H7 (cell line): ENCODE results near the gene PITPNB. TPM values are rescaled to one million over a fixed set of nuclear protein-coding genes. Genes with fewer than 3 reads are reported as not detected.

ENCODE experiments used
- DNase-seq: peaks from one replicate; pipeline ENCODE4 v3.0.0; 2012
- H3K27me3 ChIP-seq: 2 replicates; pipeline ENCODE4 v1.6.0; 2011; ENCODE audit warnings: mild to moderate bottlenecking, low read length; ENCODE audit not compliant: control insufficient read depth, insufficient read depth
- H3K36me3 ChIP-seq: replicated peaks from 2 replicates; pipeline ENCODE4 v1.5.1; 2011; ENCODE audit warnings: low read length; ENCODE audit not compliant: control insufficient read depth, insufficient read depth
- H3K4me3 ChIP-seq: 2 replicates; pipeline ENCODE4 v1.5.1; 2011; ENCODE audit warnings: low read depth, mild to moderate bottlenecking, control low read depth, low read length, moderate library complexity; ENCODE audit not compliant: insufficient read depth
- total RNA-seq: library from RNA; depleted of rRNA; stranded (reverse); fragments of >200 nt; shearing (Covaris generic); gene quantifications from 2 replicates; pipeline ENCODE4 v1.2.3, GENCODE V29; 2014

The PITPNB gene
- total RNA-seq, 1 experiment from 2014 or later: 13.9 TPM

DNA sequence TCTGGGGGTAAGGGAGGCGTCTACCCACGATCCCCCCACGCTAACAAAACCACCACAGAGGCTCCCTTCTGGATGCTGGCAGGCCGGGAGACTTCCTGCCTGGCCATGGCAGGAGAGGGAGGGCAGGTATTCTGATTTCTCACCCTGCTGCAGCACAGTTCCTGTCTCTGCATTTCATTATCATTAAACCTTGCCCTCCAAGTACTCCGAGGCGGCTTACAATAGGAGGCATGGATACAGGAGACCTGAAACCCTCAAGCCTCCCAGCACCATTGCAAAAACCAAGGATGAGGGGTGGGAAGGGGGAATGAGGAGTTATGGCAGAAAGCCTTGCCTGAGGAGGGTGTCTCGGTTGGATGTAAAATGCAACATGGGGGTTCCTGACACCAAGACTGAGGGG lies 73.4 kb downstream of the PITPNB start:
- H3K4me3 ChIP-seq: no peak overlapping the region
- DNase-seq: peak; percentile 54
- no peaks in the 10 kb centered on the region; the same call in 1 of the 2 replicates for H3K36me3 ChIP-seq
- H3K27me3 ChIP-seq: no peaks in the 10 kb centered on the region

DNA sequence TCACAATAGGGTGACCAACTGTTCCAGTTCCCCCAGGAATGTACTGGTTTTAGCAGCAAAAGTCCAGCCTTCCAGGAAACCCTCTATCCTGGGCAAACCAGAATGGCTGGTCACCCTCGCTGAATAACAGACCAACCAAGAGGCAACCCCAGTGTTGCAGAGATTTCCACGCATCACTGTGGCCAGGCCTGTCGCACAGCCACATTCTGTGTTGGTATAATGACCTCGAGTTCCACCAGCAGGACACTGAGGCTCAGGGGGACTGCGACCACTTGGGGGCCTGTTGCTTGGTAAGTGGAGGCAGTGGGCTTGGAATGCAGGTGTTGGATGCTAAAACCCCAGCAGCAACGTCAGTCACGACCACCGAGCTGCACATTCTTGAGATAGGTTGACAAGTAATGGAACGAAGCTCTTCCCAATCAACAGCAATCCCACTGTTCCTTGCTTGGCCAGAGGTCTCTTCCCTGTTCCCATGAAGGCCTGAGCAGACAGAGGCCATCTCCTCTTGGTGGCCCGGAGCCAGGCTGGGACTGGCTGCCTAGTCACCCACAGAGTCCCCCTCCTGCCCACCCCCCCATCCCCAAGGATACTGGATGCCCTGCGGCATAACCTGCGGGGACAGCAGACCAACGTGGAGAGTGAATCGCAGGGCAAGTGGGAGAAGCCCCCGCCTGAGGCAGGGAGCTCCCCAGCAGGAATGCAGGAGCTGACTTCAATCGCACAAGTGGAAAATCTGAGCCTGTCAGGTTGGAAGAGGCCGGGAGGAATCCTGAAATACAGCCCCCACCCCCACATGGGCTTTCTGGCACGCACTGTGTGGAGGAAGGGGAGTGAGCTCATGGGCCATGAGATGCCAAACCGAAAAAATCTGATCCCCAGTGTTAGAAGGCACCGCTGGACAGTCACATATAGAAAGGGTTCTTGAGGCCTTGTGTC lies 74.1 kb downstream of the PITPNB start:
- Histone ChIP-seq H3K4me3 (no peak overlapping the region), H3K36me3 (no peaks in the 10 kb centered on the region; the same call in 1 of the 2 replicates), H3K27me3 (no peaks in the 10 kb centered on the region)
- peak; percentile 55 for DNase-seq

DNA sequence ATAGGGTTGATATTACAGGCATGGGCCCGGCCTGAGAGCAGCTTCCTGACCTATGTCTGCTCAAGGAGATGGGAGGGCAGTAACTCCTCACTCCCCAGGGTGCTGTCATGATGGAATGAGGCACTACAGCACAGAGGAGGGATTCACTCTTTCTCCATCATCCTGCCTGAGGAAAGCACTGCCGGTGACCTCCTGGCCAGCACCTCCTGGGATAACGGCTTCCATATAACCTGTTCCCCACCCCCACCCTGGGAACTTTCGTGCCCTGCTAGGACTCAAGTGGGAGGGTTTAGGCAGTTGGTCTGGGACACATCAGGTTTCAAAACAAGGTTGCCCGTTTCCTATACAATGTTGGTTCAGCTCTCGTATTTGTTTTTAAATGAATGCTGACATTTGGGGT lies 74.8 kb downstream of the PITPNB start:
- Histone ChIP-seq H3K36me3 (no peaks in the 10 kb centered on the region), H3K27me3 (no peaks in the 10 kb centered on the region), H3K4me3 (no peak overlapping the region)
- DNase-seq: no peak

DNA sequence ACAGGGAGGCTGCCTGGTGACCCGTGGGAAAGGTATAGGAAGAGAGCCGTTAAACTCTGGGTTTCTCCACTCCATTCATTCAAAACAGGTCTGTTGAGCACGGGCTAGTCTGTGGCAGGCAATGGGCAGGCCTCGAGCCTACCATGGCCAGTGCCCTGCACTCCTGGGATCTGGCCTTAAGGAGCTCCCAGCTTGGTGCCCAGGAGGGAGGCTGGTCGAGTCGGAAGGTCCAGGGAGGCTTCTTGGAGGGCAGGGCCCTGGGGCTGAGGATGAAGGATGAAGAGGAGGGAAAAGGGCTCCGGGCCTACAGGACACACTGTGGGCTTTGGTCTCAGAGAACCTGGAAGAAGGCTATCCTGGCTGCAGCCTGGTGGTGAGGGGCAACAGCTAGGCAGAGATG lies 75.6 kb downstream of the PITPNB start:
- Histone ChIP-seq H3K4me3 (no peak overlapping the region), H3K27me3 (no peaks in the 10 kb centered on the region), H3K36me3 (no peaks in the 10 kb centered on the region)
- no peak for DNase-seq

DNA sequence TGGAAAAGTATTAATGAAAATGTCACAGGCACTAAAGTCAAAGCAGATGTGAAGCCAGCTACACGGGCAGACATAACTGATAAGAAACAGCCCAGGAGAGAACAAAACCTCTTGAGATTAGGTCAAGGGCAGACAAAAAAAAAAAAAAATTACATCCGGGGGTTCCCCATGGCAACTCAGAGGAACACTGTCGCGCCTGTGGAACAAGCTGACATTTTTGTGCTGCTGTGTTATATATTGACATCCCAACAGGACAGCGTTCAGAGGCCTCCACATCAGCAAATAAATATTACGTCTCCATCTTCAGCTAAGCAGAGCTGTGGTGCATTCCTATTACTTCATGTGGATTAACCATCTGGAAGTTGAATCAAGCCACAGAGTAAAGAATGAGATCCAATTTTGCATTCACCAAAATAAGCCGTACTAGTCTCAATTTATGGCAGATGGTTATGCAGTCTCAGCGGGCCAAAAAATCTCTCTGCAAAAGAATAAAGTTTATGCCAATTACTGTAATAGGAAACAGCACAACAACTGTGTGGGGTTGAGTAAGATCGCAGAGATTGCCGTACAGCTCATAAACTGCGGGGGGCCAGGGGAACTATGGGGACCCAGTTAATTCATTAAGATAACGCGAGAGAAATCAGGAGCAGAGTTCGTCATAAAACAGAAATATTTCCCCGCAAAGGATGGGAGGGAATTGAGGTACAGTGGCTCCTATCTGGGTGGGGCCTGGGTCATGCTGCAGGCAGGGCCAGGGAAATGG lies 76.2 kb downstream of the PITPNB start:
- Histone ChIP-seq H3K36me3 (no peaks in the 10 kb centered on the region), H3K4me3 (no peak overlapping the region), H3K27me3 (no peaks in the 10 kb centered on the region)
- DNase-seq: no peak

DNA sequence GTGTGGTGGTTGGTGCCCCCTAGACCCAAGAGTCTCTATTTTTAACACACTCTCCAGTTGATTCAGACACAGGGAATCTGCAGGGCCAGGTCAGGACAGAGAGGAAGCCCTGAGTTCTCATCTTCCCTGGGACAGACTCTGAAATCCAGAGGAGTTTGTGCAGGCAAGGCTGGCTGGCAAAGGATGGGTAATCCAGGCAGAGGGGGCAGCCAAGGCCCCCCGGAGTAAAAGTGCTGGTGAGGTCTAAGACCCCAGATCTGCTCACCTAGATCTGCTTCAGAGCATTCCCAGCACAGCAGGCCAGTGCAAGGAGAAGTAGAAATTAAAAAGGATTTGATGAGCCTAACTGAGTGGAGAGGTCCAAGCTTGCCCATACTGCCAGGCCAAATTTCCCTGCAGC lies 76.9 kb downstream of the PITPNB start:
- DNase-seq: no peak
- Histone ChIP-seq H3K27me3 (no peaks in the 10 kb centered on the region), H3K36me3 (no peaks in the 10 kb centered on the region), H3K4me3 (no peak overlapping the region)

DNA sequence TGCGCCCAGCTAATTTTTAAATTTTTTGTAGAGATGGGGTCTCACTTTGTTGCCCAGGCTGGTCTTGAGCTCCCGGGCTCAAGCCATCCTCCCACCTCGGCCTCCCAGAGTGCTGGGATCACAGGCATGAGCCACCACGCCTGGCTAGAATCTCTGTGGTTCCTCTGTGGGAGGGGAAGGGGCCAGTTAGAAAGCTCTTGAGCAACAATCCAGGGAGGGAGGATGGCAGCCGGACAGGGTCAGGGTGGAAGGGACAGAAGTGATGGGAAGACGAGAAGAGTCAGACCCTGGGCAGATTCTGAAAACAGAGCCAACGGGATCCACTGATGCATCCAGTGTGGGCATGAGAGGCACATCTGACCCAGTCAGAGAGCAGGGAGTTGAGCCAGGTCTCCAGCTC lies 78.6 kb downstream of the PITPNB start:
- Histone ChIP-seq H3K27me3 (no peaks in the 10 kb centered on the region), H3K4me3 (no peak overlapping the region), H3K36me3 (no peaks in the 10 kb centered on the region)
- DNase-seq: no peak

DNA sequence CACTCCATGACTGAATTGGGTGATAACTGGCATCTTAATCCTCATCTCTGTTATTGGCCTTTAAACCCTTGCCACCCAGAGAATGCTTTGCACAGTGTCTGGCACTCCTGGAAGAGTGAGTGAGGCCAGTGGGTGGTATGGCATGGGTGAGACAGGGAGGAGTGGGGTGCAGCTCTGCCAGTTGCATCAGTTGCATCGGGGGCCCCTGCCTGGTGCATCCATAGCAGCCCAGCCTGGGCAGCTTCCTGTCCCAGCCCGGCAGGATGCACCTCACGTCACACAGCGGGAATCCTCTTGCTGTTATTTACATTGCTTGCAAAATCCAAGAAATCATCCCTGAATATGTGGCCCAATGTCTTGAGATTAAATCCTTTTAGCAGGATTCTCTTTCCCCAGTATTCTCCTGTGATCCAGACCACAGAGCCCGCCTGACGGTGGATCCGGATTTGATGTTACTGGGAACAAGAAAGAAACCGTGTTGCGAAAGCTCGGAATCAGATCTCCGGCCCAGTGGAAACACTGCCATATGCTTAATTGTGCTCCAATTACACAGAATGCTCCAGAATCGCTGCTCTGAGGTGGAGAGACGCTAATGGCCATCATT lies 79.9 kb downstream of the PITPNB start:
- H3K4me3 ChIP-seq: no peak overlapping the region
- no peaks in the 10 kb centered on the region for H3K27me3 ChIP-seq
- no peak for DNase-seq
- no peaks in the 10 kb centered on the region for H3K36me3 ChIP-seq

DNA sequence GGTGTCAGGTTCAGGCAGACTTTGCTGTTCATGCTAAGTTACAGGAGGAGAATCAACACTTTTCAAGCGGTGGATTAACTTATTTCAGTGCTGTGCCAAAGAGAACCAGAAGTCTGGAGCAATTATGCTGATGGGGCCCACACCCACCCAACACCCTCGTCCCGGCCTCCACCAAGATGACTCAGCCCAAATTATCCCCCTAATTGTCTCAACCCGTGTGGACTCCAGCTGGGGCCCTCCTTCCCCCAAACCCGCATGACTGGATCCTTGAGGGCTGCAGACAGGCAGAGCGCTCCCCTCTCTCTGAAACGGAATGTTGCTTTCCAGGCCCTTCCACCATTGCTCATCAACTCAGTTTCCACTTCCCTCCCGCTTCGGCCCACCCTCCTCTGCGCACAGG lies 82.9 kb downstream of the PITPNB start:
- Histone ChIP-seq H3K36me3 (no peaks in the 10 kb centered on the region), H3K27me3 (no peaks in the 10 kb centered on the region), H3K4me3 (no peak overlapping the region)
- no peak for DNase-seq

DNA sequence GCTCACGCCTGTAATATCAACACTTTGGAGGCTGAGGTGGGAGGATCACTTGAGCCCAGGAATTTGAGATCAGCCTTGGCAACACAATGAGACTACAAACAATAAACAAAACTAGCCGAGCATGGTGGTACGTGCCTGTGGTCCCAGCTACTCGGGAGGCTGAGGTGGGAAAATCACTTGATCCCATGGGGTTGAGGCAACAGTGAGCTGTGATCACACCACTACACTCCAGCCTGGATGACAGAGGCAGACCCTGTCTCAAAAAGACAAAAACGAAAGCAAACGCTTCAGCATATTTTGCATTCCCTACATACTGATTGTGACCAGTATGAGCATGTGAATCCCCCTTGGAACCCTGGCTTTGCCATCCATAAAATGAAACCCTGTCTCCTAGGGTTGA lies 83.6 kb downstream of the PITPNB start:
- no peak overlapping the region for H3K4me3 ChIP-seq
- DNase-seq: no peak
- no peaks in the 10 kb centered on the region for H3K27me3 ChIP-seq
- no peaks in the 10 kb centered on the region for H3K36me3 ChIP-seq

DNA sequence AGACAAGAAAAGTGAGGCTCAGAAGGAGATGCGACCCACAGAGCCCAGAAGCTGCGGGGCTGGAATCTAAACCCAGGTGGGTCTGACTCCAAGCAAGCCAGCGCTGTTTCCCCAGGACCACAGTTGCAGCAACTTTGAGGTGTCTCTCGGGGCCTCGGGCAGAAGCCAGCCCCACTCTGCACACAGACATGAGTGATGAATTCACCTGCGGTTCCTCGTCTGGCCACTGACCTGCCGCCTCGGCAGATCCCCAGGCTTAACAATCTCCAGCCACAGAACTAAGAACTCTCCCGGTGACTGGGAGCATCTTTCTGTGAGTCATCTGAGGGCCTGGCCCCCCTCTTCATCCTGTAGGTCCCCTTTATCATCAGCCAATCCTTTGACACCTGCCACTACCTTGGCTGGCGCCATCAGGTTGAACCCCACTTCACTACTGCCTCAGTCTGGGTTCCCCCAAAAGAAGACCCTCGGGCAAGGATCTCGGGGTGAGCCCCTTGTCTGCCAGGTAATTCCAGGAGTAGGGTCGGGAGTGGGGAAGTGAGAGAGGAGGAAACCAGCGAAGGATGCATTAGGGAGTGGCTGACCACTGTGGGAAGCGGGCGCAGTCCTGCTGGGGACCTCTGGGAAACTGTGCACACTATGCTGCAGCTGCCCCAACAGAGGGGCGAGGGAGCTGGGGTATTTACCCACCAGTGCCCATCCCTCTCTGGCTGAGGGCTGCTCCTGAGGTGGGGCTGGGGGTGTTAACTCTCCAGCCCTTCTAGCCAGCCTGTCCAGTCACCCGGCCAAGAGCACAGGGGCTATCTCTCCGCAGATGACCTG lies 84.5 kb downstream of the PITPNB start:
- no peak overlapping the region for H3K4me3 ChIP-seq
- DNase-seq: no peak
- no peaks in the 10 kb centered on the region for H3K36me3 ChIP-seq
- no peaks in the 10 kb centered on the region for H3K27me3 ChIP-seq

DNA sequence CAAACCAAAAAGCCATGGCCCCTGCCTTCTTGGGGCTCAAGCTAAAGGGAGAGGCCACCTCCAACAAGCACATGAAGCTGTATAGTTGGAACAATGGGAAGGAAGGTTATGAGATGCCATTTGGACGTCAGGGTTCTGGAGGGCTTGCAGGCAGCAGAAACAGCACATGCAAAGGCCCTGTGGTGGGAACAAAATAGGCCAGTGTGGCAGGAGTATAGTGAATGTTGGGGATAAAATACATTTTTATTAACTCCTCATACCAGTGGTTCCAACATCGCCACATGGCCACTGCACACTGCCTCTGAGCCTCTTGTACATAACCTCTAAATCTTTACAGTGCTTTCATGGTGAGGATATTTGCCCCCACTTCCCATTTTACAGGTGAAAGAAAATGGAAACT lies 85.3 kb downstream of the PITPNB start:
- Histone ChIP-seq H3K4me3 (no peak overlapping the region), H3K36me3 (no peaks in the 10 kb centered on the region), H3K27me3 (no peaks in the 10 kb centered on the region)
- no peak for DNase-seq

DNA sequence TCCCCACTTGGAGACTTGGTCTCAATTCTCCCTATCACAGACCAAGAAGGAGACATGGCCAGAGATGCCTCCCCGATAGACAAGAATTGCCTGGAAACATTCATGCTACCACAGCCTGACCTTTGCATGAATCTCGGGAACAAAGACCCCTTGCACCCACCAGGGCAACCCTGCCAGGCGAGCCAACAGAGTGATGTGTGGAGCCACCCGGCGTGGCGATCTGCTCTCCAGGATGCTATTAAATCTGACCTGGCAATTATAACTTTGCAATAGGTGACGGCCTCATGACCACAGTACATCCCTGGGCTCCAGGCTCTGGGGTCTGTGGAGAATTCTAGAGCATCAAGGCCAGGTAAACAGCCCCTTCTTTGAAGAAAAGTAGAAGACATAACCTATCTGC lies 86.5 kb downstream of the PITPNB start:
- DNase-seq: no peak
- no peak overlapping the region for H3K4me3 ChIP-seq
- H3K27me3 ChIP-seq: no peaks in the 10 kb centered on the region
- H3K36me3 ChIP-seq: no peaks in the 10 kb centered on the region

DNA sequence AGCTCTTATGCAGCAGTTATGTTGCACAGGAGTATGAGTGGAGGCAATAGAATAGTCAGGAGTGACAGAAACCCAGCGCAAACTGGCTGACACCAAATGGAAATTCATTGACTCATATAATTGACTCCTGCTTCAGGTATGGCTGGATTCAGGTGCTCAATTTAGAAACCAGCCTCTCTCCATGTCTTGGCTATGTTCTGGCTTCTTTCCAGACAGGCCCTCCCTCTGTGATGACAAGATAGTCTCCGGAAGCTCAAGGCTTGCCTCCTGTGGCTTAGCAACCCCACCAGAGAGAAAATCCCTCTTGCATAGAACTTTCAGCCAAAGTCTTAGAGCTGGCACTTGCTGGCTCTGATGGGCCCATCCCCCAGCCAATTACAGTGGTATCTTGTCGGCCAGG lies 89.4 kb downstream of the PITPNB start:
- DNase-seq: no peak
- no peaks in the 10 kb centered on the region for H3K36me3 ChIP-seq
- no peaks in the 10 kb centered on the region for H3K27me3 ChIP-seq
- no peak overlapping the region for H3K4me3 ChIP-seq
